Activated CD8-positive, alpha-beta memory T cell treated with anti-CD3 and anti-CD28 coated beads, Interleukin-2, amount 50 U/mL, for 1 hour (primary cell): ENCODE measurements around the gene SYNDIG1.
"Not testable (repeated sequence)": the region's sequence is repeated elsewhere in the genome, so short reads cannot be mapped to it uniquely, and the experiment has no call there.

Experiments
- DNase-seq: peaks from one replicate; pipeline ENCODE4 v3.0.0-alpha.2; 2020; ENCODE audit errors: extremely low read depth

Gene SYNDIG1

GRCh38 chr20:24492031-24492607 is 22.7 kb downstream of the SYNDIG1 start:
- no peak for DNase-seq

GRCh38 chr20:24492698-24493097 is 23.3 kb downstream of the SYNDIG1 start:
- no peak for DNase-seq

GRCh38 chr20:24493181-24493580 is 23.8 kb downstream of the SYNDIG1 start:
- no peak for DNase-seq

- no peak for DNase-seq
Observed at GRCh38 chr20:24493661-24494459, 24.4 kb downstream of the SYNDIG1 start.

GRCh38 chr20:24494460-24494920 is 25.1 kb downstream of the SYNDIG1 start:
- DNase-seq: no peak

GRCh38 chr20:24495266-24495665 is 25.8 kb downstream of the SYNDIG1 start:
- no peak for DNase-seq

GRCh38 chr20:24497851-24498250 is 28.4 kb downstream of the SYNDIG1 start:
- no peak for DNase-seq

GRCh38 chr20:24498641-24499040 is 29.2 kb downstream of the SYNDIG1 start:
- no peak for DNase-seq

GRCh38 chr20:24499472-24499871 is 30.0 kb downstream of the SYNDIG1 start:
- DNase-seq: no peak

GRCh38 chr20:24501764-24502556 is 32.5 kb downstream of the SYNDIG1 start:
- no peak for DNase-seq

- DNase-seq: no peak
Observed at GRCh38 chr20:24502661-24503060, 33.2 kb downstream of the SYNDIG1 start.

- DNase-seq: no peak
Observed at GRCh38 chr20:24503352-24503931, 34.0 kb downstream of the SYNDIG1 start.

- DNase-seq: no peak
Observed at GRCh38 chr20:24504331-24505285, 35.2 kb downstream of the SYNDIG1 start.

- DNase-seq: no peak
Observed at GRCh38 chr20:24506146-24506545, 36.7 kb downstream of the SYNDIG1 start.

- no peak for DNase-seq
Observed at GRCh38 chr20:24506696-24507095, 37.3 kb downstream of the SYNDIG1 start.

GRCh38 chr20:24507182-24507853 is 37.9 kb downstream of the SYNDIG1 start:
- no peak for DNase-seq

- DNase-seq: not testable (repeated sequence)
Observed at GRCh38 chr20:24512441-24512840, 43.0 kb downstream of the SYNDIG1 start.

GRCh38 chr20:24518515-24518914 is 49.1 kb downstream of the SYNDIG1 start:
- no peak for DNase-seq

GRCh38 chr20:24519476-24519875 is 50.0 kb downstream of the SYNDIG1 start:
- DNase-seq: no peak

GRCh38 chr20:24521032-24521431 is 51.6 kb downstream of the SYNDIG1 start:
- no peak for DNase-seq
